HG02938 (cell line): ENCODE results near the gene LAMB4.
"Not testable (repeated sequence)": the region's sequence is repeated elsewhere in the genome, so short reads cannot be mapped to it uniquely, and the experiment has no call there.

ENCODE experiments used
- ATAC-seq: cut with Tn5 transposase; IDR thresholded peaks from one replicate; pipeline ENCODE4 v1.9.1; 2021; ENCODE audit warnings: mild to moderate bottlenecking, moderate library complexity; ENCODE audit not compliant: unreplicated experiment

LAMB4 gene

DNA sequence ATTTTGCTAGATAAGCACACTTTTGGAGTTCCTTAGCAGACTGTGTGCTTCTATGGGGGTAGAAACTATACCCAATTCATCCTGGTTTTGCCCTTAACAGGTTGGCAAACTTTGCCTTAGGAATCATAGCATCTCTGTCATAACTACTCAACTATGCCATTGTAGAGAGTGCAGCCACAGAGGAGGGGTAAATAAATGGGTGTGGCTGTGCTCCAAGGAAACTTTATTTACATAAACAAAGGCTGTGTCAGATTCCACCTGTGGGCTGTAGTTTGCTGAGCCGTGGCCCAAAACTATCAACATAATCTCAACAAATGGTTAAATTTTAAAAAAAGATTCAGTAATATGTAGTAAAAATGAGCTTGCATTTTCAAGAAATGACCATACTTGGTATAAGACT lies 75.6 kb downstream of the LAMB4 start:
- no peak for ATAC-seq

GRCh38 chr7:108053250-108053649 lies 76.9 kb downstream of the LAMB4 start:
- ATAC-seq = no peak

GRCh38 chr7:108051454-108051853 lies 78.7 kb downstream of the LAMB4 start:
- no peak for ATAC-seq

DNA sequence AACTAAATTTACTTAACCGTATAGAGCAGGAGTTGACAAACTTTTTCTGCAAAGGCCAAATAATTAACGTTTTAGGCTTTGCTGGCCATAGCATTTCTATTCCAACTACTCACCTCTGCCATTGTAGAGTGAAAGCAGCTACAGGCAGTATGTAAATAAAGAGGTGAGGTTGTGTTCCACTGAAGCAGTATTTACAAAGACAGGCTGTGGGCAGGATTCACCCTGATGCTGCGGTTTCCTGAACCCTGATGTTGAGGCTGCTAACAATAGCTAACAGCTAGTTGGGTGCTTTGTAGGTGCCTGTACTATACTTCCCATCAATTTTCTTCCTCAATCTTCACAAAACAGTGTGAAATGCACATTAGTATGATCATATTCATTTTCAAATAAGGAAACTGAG lies 80.2 kb downstream of the LAMB4 start:
- no peak for ATAC-seq

DNA sequence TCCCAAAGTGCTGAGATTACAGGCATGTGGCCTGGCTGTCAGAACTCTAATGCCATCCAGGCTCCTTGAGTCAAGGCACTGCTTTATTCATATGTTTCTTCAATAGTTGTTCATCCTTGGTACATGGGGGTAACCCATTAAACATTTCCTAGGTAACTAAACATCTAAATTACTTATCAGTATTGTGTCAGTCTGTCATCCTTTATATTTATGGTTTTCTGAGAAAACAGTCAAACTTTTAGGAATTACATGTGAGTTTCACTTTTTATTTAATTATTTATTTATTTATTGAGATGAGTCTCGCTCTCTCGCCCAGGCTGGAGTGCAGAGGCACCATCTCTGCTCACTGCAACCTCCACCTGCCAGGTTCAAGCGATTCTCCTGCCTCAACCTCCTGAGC lies 81.7 kb downstream of the LAMB4 start:
- no peak for ATAC-seq

DNA sequence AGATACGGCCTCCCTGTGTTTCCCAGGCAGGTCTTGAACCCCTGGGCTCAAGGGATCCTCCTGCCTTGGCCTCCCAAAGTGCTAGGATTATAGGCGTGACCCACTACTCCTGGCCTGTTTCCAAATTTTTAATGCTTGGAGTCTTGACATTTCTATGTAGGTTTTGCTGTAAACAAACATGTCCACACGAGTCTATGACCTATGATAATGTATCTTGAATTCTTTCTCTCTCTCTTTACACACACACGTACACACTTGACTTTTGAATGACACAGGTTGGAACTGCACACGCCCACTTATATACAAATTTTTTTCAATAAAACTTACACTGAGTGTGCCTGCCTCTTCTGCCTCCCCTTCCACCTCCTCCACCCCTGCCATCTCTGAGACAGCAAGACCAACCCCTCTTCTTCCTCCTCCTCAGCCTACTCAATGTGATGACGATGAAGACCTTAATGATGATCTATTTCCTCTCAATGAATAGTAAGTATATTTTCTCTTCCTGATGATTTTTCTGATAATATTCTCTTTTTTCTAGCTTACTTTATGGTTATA lies 83.1 kb downstream of the LAMB4 start:
- ATAC-seq = no peak

DNA sequence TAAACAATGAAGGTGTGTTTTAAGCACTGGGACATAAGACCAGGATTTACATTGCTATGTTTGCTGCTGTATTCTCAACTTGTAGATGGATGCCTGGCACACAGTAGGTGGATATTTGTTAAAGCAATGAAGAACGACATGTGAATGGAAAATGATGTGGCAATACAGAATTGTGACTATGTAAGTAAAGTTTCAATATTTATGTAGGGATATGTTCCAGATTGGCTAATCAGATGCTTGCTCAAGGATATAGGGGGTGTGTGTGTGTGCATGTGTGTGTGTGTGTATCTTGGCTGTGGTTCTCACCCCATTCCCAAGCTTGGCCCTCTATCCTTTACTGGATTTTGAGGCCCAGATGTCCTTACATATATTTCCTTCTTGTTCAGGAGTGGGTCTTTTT lies 84.5 kb downstream of the LAMB4 start:
- no peak for ATAC-seq

- ATAC-seq = no peak
Measured at GRCh38 chr7:108045154-108045553, 85.0 kb downstream of the LAMB4 start.

GRCh38 chr7:108044345-108044744 lies 85.8 kb downstream of the LAMB4 start:
- ATAC-seq = no peak

DNA sequence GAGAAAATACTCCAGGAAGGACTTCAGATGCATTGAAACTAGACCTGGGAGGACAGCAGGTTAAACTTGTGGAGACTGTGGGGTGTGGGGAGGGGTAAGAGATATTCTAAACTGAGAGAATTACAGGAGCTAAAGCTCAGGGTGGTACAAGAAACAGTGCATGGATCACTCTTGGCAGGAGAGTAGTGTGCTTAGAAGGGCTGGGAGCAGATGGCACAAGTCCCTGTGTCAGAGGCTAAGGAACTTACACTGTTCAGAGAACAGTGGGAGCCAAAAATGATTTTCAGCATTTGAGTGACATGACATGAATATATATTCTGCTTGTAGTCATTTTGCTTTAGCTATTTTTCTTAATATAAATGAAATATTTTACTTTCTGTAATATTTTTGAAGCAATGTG lies 91.2 kb downstream of the LAMB4 start:
- no peak for ATAC-seq

GRCh38 chr7:108037741-108038140 lies 92.4 kb downstream of the LAMB4 start:
- ATAC-seq = no peak

DNA sequence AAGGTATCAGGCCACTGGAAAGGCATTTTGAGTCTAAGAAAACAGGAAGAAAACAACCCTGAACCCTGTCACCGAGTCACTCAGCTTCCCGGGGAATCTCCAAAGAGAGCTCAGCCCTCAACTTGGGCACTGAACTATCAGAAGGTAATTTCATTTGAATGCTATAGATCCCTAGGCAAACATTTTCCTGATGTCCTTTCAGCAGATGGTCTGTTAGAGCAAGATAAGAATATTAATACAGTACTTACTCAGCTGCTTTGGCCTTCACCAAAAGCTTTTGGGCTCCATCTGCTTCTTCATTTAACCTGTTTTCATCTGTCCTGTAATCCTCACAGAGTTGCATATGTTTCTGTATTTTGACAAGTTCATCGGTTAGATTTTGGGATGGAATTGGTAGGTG lies 93.0 kb downstream of the LAMB4 start:
- no peak for ATAC-seq

DNA sequence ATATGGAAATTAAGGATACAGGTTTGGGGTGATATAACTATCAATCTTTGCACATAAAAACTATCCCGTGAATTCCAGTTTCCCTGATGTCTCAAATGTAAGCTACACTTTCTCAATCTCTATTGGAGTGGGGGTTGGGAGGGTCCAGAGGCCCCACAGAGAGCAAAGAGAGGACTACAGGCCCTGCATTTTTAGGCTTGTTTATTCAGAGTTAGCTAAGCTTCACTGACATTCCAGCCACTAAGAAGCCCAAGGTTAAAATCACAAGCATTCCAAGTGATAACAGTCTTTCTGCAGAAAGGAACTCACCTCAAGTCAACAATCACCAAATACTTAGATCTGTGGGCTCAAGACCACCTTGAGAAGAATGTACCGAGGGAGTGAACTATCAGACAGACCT lies 95.6 kb downstream of the LAMB4 start:
- ATAC-seq = no peak

DNA sequence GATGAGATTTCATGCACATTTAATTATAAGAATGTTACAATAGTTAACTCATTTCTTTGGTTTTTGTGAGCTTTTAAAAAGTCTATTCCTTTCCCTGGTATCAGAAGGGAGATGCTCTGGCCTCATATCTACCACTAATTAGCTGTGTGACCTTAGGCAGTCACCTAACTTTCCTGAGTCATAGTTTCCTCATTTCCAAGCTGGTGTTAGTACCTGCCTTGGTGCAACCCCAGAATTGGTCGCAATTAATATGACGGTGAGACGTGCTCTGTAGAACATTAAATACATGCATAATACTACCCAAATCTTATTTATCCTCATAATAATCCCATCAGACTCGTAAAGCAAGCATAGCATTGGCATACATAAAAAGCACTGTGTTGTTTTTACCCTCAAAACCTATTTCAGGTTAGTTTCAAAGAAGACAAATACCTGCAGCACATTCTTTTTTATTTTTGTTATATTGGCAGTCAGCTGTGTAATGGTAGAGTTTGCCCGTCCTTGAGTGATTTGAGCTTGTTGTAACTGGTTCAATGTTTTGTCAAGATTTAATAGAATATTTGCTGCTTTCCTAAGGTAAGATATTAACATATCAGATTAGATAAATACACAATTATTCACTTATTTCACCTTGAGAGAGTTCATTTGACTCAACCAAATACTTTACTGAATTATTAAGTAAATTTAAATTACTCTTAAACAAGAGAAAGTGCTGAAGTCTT lies 96.2 kb downstream of the LAMB4 start:
- ATAC-seq = no peak

DNA sequence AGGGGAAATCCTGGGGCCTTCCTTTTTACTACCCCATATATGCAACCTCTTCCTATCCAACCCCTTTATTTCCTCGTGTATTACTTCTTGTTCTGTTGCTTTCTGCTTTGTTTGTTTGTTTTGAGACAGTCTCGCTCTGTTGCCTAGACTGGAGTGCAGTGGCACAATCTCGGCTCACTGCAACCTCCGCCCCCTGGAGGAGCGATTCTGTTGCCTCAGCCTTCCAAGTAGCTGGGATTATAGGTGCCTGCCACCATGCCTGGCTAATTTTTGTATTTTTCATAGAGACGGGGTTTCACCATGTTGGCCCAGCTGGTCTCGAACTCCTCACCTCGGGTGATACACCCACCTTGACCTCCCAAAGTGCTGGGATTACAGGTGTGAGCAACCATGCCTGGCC lies 96.9 kb downstream of the LAMB4 start:
- ATAC-seq = not testable (repeated sequence)

DNA sequence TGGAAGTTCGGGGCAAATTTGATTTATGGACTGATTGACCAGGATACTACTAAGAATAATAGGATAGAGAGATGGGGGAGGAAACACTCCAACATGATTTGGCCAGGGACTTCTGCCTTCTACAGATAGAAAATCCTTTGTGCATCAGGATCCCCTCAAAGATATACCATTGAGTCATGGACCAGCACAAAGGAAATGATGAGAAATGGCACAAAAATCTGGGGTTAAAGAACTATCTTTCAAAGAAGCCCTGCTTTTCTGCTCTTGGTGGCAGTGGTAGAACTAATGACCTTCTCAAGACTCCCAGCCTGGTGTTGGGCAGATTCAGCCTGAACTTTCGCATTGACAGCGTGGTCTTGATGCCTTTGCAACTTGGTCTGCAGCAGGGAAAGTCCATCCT lies 99.6 kb downstream of the LAMB4 start:
- no peak for ATAC-seq

GRCh38 chr7:108029034-108029433 lies 101.1 kb downstream of the LAMB4 start:
- no peak for ATAC-seq

DNA sequence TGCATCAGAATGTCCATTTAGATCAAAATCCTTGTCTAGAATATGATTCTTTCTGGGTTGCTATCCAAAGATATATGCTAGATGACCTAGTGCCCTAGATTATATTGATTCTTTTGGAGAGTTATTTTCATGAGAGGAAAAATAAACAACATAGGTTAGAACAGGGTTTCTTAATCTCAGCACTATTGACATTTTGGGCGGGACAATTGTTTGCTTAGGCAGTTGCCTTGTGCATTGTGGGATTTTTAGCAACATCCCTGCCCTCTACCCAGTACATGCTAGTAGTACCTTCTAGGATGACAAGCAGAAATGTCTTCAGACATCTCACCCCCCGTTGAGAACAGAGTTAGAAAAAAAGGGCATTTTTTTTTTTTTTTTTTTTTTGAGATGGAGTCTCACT lies 102.0 kb downstream of the LAMB4 start:
- no peak for ATAC-seq

GRCh38 chr7:108027239-108027638 lies 102.9 kb downstream of the LAMB4 start:
- no peak for ATAC-seq

- ATAC-seq = no peak
Measured at GRCh38 chr7:108026647-108027046, 103.5 kb downstream of the LAMB4 start.

GRCh38 chr7:108026116-108026515 lies 104.0 kb downstream of the LAMB4 start:
- ATAC-seq = no peak

DNA sequence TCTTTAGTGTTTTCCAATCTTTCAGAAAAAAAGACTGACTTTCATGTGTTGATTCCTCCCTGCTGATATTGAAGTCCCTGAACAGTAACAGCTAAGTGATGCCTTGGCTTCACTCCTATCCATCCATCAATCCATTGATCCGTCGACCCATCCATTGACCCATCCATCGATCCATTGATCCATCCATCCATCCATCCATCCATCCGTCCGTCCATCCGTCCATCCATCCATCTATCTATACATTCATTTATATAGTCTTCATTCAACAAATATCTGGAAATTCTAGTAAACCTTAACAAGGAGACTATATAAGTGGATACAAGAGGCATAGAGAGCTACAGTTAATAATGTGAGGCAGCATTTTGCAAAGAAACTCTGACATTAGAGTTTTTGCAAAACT lies 105.6 kb downstream of the LAMB4 start:
- ATAC-seq = no peak

DNA sequence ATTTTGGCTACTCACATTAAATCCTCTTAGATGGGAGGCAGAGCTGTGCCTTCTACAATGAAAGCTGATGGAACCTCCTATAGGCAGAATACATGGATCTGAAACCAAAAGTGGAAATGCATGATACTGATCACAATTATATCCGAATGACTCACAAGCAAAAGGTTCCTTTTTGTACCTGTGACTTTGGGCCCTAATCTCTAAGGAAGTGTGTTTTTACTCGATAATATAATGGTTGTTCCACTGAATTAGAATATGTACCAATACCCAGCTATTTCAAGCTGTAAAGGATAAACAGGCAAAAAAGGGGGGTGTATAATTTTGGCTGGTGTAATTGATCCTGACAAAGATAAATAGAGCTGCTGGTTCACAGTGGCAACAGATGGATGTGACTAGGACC lies 109.6 kb downstream of the LAMB4 start:
- no peak for ATAC-seq
